A172 (cell line): ENCODE results near the gene IFI30. TPM values are rescaled to one million over a fixed set of nuclear protein-coding genes. Genes with fewer than 3 reads are reported as not detected.

Source experiments
- DNase-seq: peaks from one replicate; pipeline ENCODE4 v3.0.0-alpha.2; 2015; ENCODE audit warnings: low spot score
- total RNA-seq: library from RNA; depleted of rRNA; stranded (reverse); fragments of >200 nt; shearing (Covaris generic); gene quantifications from 2 replicates; pipeline ENCODE4 v1.2.3, GENCODE V29; 2014; rRNA removed

Gene IFI30
- total RNA-seq, 1 experiment from 2014 or later: 28.2 TPM

DNA sequence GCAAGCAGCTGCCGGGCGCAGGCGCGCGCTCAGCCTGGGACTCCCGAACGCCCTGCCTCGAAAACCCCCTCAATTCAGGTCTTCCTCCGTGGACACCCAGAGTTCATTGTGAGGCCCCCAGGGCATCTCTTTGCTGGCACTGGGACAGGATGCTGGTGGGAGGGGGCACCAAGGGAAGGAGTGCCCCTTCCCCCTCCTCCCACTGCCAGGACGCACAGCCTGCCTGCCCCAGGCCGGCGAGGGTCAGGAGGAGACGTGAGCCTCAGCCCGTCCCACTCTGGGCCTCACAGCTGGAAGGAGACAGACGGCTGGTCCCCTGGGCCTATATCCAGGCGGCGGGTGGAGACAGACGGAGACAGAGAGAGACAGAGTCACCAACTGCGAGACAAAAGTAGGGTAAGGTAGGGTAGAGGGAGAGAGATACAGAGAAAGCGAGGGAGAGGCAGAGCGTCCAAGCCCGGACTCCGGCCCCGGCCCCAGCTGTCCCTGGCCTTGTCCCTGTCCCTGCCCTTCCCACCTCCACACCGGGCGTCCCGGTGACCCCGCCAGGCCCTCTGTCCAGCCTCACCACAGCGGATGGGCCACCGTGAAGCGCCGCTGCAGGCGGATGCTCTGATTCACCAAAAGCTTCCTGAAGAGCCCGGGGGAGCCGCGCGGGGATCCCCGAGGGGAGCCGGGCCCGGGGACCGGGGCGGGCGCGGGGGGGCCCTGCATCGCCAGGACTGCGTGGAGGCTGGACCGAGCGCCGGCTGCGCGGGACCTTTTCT, 52.3 kb downstream of the IFI30 start, which contains the start of gene PDE4C:
Gene PDE4C, minus strand, starts transcription at position 737 of the 767 bp plus-strand sequence. Its CDS starts 23 bp downstream, at position 714.
- no peak for DNase-seq

DNA sequence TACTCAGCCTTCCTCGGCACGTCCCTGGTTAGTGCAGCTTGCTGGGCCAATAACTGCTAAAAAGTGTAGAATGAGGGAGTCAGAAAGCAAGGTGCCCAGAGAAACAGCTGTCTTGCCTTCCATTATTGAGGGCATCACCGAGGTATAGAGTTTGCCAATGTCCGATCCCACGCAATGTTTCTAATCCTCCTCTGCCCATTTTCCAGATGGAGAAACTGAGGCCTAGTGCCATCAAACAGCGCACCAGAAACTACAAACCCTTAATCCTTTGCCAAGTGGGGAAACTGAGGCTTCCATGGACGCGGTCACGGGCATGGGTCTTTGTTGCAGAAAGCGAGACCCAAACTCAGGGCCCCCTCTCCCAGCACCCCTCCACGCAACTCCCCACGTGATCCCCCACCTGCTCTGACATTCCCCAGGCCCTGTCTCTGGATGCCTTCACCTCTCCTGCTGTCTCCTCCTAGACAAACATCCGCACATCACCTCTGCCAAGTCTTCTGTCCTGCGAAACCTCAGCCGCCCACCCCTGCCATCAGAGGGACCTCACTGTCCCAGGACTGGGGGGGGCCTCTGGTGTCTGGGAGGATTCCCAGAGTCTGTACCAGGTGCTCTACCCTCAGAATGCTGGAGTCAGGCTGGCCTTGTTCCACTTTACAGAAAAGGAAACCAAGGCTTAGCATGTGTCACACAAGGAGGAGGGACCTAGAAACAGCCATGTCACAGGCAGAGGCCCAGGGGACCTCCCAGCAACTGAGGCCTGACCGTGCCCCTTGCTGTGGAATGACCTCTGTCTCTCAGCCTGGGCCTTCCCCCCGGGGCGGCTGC, 53.6 kb downstream of the IFI30 start:
- no peak for DNase-seq

Other genes with a start within 250 kb of the IFI30 start
- gene CCDC124, start 240.8 kb upstream of the IFI30 start, total RNA-seq: 52.3 and 55.7 TPM in 2 replicates
- gene KCNN1, start 206.7 kb upstream of the IFI30 start, total RNA-seq: 0.14 TPM in 1 of 2 replicates, not detected in the other
- gene ARRDC2, start 165.6 kb upstream of the IFI30 start, total RNA-seq: 7.4 and 12.2 TPM in 2 replicates
- gene IL12RB1, start 86.9 kb upstream of the IFI30 start, total RNA-seq: 0.93 TPM in 1 of 2 replicates, not detected in the other
- gene MAST3, start 76.0 kb upstream of the IFI30 start, total RNA-seq: 2.7 and 3.0 TPM in 2 replicates
- gene PIK3R2, start 20.6 kb upstream of the IFI30 start, total RNA-seq: 32.3 and 43.2 TPM in 2 replicates
- 17.1 and 40.0 TPM in 2 replicates for gene MPV17L2, start 19.4 kb downstream of the IFI30 start, total RNA-seq
- 0.26 and 2.6 TPM in 2 replicates for gene RAB3A, start 30.2 kb downstream of the IFI30 start, total RNA-seq
- 0.02 TPM in 1 of 2 replicates, not detected in the other for gene PDE4C, start 52.6 kb downstream of the IFI30 start, total RNA-seq
- gene IQCN, start 100.6 kb downstream of the IFI30 start, total RNA-seq: 0.69 and 1.2 TPM in 2 replicates
- 91.3 and 129 TPM in 2 replicates for gene JUND, start 107.8 kb downstream of the IFI30 start, total RNA-seq
- 403 and 478 TPM in 2 replicates for gene LSM4, start 149.3 kb downstream of the IFI30 start, total RNA-seq
- 14.6 and 19.1 TPM in 2 replicates for gene PGPEP1, start 166.8 kb downstream of the IFI30 start, total RNA-seq
- 89.8 and 93.9 TPM in 2 replicates for gene GDF15, start 212.3 kb downstream of the IFI30 start, total RNA-seq
- 0.07 TPM in 1 of 2 replicates, not detected in the other for gene LRRC25, start 223.8 kb downstream of the IFI30 start, total RNA-seq
- 88.7 and 127 TPM in 2 replicates for gene SSBP4, start 245.6 kb downstream of the IFI30 start, total RNA-seq